GM19452 (cell line): ENCODE data around the gene SIDT1.

Experiments
- ATAC-seq: cut with Tn5 transposase; IDR thresholded peaks from one replicate; pipeline ENCODE4 v1.9.1; 2021; ENCODE audit not compliant: unreplicated experiment

The SIDT1 gene

GRCh38 chr3:113677737-113678136, 145.4 kb downstream of the SIDT1 start:
- no peak for ATAC-seq

GRCh38 chr3:113678773-113679172, 146.4 kb downstream of the SIDT1 start:
- no peak for ATAC-seq
